Measurements from ENCODE around the gene RIIAD1. TPM values are rescaled to one million over a fixed set of nuclear protein-coding genes. Genes with fewer than 3 reads are reported as not detected.
"Not testable (repeated sequence)": the region's sequence is repeated elsewhere in the genome, so short reads cannot be mapped to it uniquely, and the experiment has no call there.

RIIAD1 gene
- total RNA-seq, 1 donor from 2014 or later: not detected

- intact Hi-C loops (cut with DNase I): no loop called here
- ATAC-seq: no peak
- no peaks in the 10 kb centered on the region for H3K27me3 ChIP-seq
Measured at GRCh38 chr1:151763990-151764389, 42.7 kb downstream of the RIIAD1 start.

GRCh38 chr1:151768351-151769066, 47.2 kb downstream of the RIIAD1 start:
- peak; percentile 49 for ATAC-seq

More at GRCh38 chr1:151763990-151764389, 42.7 kb downstream of the RIIAD1 start:
- Histone ChIP-seq H3K4me1 (peaks cover 11% of the 10 kb centered on the region), H3K4me3 (peak overlapping the region; percentile 67), H3K36me3 (peaks cover 30% of the 10 kb centered on the region), H3K9me3 (no peaks in the 10 kb centered on the region), H3K27ac (peak overlapping the region; percentile 91)
- no peak for DNase-seq
- TF ChIP-seq CTCF (IDR thresholded peaks at IDR 0.05): no peak

GRCh38 chr1:151769270-151769669, 47.9 kb downstream of the RIIAD1 start:
- DNase-seq: peak; percentile 64
- H3K4me1 ChIP-seq; H3K9me3 ChIP-seq; H3K4me3 ChIP-seq; intact Hi-C loops (cut with DNase I); ATAC-seq; H3K36me3 ChIP-seq; H3K27ac ChIP-seq; H3K27me3 ChIP-seq: not testable (repeated sequence)

More at GRCh38 chr1:151768351-151769066, 47.2 kb downstream of the RIIAD1 start:
- H3K4me3 ChIP-seq; DNase-seq; H3K9me3 ChIP-seq; H3K4me1 ChIP-seq; H3K27me3 ChIP-seq; intact Hi-C loops (cut with DNase I); H3K36me3 ChIP-seq: not testable (repeated sequence)
- peak overlapping the region; percentile 70 for H3K27ac ChIP-seq

GRCh38 chr1:151773702-151774101, 52.4 kb downstream of the RIIAD1 start:
- H3K36me3 ChIP-seq: peaks cover 27% of the 10 kb centered on the region
- no peaks in the 10 kb centered on the region for H3K9me3 ChIP-seq
- ATAC-seq: peak; percentile 29
- no peak overlapping the region for H3K4me3 ChIP-seq
- intact Hi-C loops (cut with DNase I): no loop called here
- H3K4me1 ChIP-seq: no peaks in the 10 kb centered on the region
- no peaks in the 10 kb centered on the region for H3K27me3 ChIP-seq
- no peak for TF ChIP-seq CTCF (IDR thresholded peaks at IDR 0.05)
- no peak for DNase-seq
- H3K27ac ChIP-seq: no peak overlapping the region

GRCh38 chr1:151774256-151774922, 53.1 kb downstream of the RIIAD1 start:
- Histone ChIP-seq H3K36me3 (peaks cover 27% of the 10 kb centered on the region), H3K4me1 (no peaks in the 10 kb centered on the region), H3K27ac (no peak overlapping the region), H3K27me3 (no peaks in the 10 kb centered on the region), H3K4me3 (no peak overlapping the region), H3K9me3 (no peaks in the 10 kb centered on the region)
- ATAC-seq: no peak
- no peak for TF ChIP-seq CTCF (IDR thresholded peaks at IDR 0.05)
- intact Hi-C loops (cut with DNase I): no loop called here
- no peak for DNase-seq

GRCh38 chr1:151775894-151776664, 54.8 kb downstream of the RIIAD1 start:
- H3K36me3 ChIP-seq: peaks cover 31% of the 10 kb centered on the region

More at GRCh38 chr1:151775894-151776664, 54.8 kb downstream of the RIIAD1 start:
- H3K4me3 ChIP-seq: no peak overlapping the region
- intact Hi-C loops (cut with DNase I): no loop called here
- H3K27ac ChIP-seq: no peak overlapping the region
- DNase-seq: no peak
- H3K27me3 ChIP-seq: no peaks in the 10 kb centered on the region
- ATAC-seq: no peak
- no peak for TF ChIP-seq CTCF (IDR thresholded peaks at IDR 0.05)
- no peaks in the 10 kb centered on the region for H3K4me1 ChIP-seq
- no peaks in the 10 kb centered on the region for H3K9me3 ChIP-seq

All from upper lobe of right lung (tissue), 1 donor.